GM21367 (cell line): Measurements from ENCODE around the gene AIG1.
"Not testable (repeated sequence)": the region's sequence is repeated elsewhere in the genome, so short reads cannot be mapped to it uniquely, and the experiment has no call there.

Source experiments
- ATAC-seq: cut with Tn5 transposase; IDR thresholded peaks from one replicate; pipeline ENCODE4 v1.9.1; 2021; ENCODE audit not compliant: unreplicated experiment

The AIG1 gene

DNA sequence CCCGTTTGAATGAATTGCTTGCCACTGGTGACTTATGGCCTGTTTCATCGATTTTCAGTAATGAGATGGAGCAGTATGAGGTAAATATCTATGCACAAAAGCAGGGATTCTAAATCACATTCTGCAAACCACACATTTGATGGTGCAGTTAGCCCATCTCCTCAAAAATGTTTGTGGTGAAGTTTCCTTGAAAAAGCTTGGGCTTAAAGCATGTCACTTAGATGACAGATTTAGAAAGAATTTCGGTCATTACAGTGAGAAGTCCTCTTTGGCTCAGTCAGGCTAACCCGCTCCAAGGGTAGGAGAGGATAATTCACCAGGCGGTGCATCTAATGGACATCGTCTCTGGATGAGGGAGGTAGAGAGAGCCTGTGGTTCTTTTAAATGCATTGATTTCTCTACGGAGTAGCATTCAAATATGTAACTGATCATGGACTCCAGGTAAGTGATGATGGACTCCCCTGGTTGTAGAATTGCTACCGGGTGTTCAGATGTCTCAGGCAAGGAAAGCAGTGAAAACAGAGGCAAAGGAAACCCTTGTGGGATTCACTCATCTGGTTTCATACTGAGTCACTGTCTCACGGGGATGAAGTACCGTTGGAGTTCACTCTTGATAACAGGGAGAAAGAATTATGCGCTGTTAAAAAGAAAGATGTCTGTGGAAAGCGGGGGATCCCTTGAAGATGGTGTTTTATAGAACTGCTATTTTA is 65.3 kb downstream of the AIG1 start:
- no peak for ATAC-seq

DNA sequence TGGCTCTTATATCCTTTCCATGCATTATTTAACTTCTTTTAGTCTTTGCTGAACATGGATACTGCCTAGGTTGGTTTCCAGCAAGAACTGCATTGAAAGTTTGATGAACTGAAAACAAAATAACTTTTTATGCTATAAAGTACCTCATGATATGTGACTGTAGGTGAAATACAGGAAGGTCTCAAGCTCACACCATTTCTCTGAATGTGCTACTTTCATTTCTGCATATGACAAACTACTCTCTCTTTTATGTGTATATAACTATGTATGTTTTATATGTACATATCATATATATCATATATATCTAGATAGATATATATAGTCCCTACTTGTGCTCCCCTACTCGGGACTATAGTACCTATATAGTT is 65.9 kb downstream of the AIG1 start:
- ATAC-seq: no peak

DNA sequence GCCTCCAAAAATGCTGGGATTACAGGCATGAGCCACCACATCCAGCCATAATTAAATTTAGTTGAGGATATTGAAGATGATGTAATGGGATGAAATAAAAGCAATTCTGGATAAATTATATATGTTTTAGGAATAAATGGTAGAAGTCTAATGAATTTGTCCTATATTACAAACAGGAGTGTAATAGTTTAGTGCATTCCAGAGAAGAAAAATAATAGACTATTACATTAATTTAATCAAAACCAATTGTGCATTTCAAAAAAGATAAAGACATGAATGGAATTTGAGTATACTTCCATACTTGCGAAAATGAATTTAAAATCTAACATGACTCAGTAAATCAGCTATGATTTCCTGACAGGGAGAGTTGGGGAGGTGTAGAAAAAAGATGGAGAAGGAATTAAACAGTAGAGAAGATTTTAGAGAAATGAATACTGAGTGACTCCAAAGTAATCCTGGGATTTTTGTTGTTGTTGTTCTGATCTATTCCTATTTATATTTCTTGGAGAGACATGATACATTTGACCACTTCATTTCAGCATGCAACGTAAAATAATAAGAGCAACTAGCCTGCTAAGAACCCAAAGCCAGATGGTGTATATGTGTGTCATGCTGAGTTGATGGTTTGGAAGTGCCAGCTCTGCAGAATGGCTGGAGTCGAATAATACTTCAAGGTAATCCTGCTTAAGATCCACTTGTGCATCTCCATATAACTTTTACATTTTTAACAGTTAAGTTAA is 67.4 kb downstream of the AIG1 start:
- ATAC-seq: no peak

DNA sequence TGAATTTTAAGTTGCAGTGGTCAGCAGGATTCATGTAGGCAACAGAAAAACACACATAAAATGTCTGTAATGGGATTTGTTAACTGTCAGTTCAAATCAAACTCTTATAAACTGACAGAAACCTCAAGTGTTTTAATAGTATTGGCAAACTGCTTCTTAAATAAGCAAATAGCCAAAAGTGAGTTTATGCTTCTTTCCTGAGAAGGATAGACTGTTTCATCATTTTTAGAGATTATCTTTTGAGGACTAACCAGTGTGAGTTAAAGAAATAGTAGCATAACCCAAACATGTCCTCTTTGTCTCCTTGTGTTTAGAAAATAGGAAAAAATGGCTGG is 68.0 kb downstream of the AIG1 start:
- no peak for ATAC-seq

DNA sequence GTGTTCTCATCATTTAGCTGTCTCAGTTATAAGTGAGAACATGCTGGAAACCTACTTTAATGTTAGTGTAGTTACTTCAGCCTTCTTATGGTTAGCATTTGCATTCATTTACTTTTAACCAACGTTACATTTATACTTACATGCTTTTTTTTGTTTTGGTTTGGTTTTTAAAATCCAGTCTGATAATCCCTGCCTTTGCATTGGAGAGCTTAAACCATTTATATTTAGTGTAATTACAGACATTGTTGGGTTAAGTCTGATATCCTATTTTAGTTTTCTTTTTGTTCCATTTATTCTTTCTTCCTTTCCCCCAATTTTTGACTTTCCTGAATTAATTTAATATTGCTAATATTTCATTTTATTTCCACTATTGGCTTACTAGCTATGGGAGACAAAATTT is 70.2 kb downstream of the AIG1 start:
- no peak for ATAC-seq

DNA sequence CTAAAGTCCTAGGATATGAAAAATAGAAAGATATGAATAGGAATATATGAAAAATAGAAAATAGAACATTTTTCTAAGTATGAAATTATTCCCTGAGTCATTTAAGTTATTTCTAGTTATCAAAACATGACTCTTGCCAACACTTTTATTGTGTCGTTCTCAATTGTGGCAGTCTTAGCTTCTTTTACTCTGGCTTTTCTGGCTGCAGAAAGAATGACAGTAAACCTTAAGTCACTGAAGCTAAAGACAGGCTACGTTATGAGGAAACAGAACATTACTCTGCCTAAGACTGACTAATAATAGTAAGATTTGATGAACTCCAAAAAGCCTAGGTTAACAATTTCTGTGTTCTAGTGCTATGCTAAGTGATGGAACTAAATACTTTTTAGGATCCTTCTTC is 74.6 kb downstream of the AIG1 start:
- no peak for ATAC-seq

DNA sequence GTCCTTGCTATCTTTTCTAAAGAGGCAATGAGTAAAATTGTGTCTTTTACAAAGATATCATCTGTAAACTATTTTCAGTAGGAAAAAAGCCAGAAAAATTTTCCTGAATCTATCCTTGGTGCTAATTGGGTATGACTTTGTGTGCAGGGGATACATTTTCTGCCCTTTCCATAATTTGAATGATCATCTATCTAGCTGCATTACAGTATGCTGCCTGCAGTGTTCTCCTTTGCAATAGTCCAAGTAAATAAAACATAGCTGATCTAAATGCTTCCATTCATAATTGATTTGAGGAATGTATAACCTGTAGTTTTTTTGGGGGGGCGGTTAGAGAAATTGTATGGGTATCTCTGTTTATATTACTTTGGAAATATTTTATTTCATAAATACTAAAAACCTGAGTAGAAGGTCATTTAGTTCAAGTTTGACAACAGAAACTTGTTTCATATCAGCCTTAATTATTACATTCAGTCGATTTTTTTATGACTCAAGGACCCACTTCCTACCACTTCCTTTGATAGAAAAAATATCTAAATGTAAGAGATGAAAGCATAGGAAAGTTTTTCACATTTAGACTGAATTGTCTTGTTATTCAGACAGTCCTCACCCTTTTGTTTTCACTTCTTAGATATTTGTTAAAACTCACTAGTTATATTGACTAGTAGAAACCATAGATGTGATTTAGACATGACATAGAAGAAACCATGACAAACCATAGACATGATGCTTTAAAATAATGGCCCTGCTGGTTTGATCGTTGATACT is 75.3 kb downstream of the AIG1 start:
- no peak for ATAC-seq

DNA sequence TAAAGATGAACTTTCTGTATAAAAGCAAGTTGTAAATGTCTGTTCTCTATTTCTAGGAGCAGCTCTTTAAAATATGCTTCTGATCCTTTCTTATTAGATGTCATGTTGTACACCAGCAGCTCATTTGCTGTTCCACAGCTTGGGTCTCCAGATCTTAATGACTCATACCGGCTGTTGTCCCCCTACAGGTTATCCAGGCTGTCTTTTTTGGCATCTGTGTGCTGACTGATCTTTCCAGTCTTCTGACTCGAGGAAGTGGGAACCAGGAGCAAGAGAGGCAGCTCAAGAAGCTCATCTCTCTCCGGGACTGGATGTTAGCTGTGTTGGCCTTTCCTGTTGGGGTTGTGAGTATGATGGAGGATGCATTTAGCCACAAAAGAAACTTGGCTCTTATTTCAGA is 76.0 kb downstream of the AIG1 start:
- ATAC-seq: no peak

DNA sequence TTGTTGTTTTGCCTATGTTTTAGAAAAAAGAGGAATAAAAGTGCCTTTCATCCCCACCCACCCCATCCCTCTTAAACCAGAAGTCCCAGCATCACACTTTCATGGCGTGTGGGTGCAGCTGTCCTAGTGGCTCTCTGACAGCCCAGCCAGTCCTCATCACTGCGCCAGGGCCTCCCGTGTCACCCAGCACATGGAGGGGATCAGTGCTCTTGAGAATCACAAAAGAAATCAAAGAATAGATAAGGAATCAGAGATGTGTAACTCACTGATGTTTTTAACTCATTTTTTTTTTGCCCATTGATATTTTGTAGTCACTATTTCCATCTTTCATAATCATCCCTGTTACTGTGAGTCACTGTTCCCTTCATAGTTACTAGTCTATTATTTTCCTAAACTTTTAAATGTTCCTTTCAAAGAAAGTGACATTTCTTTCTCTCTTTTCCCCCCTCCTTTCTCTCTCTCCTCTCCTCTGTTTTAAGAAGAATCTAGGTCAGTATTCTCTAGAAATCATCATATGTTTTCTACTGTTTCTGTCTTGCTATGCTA is 78.6 kb downstream of the AIG1 start:
- ATAC-seq: no peak

DNA sequence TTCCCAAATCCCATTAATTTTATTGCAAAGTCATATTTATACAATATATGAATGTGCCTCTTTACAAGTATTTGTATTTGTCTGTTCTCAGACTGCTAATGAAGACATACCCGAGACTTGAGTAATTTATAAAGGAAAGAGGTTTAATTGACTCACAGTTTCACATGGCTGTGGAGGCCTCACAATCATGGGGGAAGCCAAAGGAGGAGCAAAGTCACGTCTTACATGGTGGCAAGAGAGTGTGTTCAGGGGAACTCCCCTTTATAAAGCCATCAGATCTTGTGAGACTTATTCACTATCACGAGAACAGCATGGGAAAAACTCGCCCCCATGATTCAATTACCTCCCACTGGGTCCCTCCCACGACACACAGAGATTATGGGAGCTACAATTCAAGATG is 79.2 kb downstream of the AIG1 start:
- ATAC-seq: not testable (repeated sequence)

DNA sequence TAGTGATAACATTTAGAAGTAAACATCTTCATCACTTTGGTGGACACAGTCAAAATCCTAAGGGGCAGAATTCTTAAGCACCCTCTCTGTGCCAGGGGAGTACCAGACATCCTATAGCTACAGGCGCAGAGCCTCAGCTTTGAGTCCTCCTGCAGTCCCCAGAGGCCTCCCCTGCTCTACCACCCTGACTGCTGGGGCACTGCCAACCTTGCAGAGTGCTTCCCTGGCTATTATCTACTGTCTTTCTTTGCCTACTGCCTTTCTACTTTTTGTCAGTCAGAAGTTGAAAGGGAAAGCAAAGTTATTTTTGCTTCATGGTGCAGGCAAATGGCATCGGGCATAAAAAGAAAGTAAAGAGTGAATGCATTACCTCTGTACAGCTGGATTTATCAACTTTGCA is 80.1 kb downstream of the AIG1 start:
- no peak for ATAC-seq

DNA sequence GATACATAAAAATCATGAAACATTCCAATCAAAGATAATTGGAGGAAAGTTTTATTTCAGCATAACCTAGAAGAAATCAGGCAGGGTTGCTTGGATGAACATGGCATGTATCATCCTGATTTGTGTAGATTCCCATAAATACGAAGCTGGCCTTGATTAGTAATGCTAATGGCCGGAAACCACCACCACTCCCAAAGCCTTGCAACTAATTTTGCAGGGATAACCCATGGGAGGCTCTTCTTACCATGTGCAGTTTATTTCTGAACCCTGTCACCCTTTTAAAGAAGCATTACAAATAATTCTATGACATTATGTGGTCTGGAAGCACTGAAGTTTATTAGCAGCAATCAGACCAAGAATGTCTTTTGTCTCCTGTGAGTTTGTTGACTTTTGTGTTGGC is 80.8 kb downstream of the AIG1 start:
- ATAC-seq: no peak

DNA sequence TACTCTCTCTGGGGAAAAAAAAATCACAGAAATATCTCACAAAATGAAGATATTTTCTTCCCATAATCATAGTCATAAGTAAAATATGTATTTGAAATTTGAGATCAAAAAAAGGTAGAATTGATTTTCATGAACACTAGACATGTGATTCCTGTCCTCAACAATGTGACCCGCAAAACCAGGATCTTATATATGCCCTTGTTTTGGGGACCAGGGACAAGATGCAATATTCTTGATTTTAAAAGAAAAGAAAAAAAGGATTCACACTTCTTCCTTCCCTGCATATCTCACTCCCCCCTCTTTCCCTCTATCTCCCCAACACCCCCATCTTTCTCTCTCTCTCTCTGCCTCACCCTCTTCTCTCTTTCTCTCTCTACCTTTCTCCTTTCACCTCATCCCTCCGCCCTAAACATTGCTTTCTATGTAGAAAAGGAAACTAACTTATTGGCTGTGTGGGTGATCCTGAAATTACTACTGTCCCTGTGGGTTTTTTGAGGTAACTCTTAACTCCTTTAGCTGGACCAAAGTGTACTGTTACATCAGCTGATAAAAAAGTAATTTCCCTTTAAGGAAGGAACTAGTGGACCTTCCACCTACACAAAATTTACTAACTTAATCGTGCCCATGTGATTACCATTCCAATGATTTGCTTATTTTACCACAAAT is 85.6 kb downstream of the AIG1 start:
- ATAC-seq: no peak

DNA sequence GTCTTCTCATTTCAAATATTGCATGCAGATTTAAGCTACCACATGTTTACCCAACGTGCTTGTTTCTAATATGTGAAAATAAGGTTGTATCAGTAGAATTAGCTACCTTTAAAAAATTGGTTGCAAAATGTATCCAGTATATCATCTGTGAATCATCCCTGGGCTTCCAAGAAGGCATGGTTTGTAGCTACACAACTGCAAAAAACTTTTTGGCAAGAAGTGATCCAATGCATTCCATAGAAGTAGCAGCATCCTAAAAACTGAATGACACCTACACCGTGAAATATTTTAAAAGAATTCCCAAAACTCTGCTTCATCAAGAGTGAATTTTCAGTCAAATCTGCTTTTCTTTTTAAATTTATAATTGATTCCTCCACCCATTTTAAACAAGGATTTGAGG is 89.1 kb downstream of the AIG1 start:
- ATAC-seq: no peak

DNA sequence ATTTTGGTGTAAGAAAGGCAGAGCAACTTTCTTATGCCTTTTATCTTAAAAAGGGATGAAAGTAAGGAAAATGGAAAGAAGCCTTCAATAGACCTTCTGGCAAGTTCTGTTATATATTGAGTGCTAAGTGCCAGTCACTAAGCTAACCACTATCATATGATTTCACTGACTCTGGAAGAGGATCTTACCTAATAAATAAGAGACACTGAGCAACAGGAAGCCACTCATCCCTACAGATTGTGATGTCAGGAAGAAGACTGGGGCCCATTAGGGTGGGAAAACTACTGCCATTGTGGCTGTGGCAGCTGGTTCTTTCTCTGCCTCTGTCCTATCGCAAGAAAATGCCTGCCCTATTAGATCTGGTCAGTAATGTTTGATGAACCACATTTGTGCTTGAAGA is 89.6 kb downstream of the AIG1 start:
- ATAC-seq: no peak

DNA sequence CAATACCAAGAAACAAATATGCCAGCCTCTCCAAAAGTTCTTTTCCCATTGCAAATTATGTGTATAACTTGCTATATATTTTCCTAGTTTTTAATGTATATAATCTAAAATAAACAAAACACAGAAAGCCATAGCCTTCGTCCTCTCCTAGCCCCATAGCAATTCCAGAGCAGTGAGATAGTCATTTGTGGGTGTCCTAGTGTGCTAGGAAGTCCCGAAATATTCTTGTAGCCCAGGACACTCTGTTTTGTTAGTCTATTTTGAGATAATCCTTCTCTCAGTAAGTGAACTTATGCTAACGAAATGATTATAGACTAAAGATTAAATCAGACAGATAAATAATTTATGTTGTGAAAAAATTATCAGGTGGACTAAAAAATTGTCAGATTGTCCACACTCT is 90.7 kb downstream of the AIG1 start:
- no peak for ATAC-seq

DNA sequence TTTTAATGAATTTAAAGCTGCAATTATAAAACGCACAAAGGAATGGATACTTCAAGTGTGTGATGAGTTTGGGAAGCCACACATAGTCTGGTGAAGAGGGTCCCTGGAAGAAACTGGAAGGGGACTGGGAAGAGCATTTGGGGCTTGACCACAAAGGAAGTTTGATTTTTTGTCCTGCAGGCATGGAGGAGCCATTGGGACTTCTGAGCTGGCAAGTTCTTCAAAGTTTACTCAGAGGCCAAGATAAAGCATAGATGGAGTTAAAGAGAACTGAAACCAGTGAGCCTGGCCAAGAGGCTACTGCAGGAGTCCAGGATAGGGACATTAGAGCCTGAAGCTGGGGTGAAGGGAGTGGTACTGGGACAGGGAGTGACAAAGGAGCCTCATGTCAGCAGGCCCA is 95.0 kb downstream of the AIG1 start:
- no peak for ATAC-seq

DNA sequence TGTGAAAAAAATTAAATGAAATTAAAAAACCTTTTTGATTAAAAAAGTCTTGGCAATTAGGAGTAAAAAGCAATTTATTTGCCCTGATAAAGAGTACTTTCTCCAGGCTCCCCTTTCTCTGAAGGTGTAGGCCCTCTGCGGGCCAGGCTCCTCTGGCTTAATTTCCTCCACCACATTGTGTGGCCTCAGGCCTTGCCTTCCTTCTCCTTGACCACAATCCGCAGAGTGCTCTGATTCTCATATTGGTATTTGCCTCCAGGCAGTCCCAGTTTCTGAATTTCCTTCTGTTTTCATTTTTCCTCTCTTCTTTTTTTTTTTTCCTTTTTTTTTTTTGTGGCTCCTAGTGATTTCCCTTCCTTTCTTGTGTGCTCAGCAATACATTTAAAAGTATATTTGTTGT is 96.4 kb downstream of the AIG1 start:
- ATAC-seq: no peak

DNA sequence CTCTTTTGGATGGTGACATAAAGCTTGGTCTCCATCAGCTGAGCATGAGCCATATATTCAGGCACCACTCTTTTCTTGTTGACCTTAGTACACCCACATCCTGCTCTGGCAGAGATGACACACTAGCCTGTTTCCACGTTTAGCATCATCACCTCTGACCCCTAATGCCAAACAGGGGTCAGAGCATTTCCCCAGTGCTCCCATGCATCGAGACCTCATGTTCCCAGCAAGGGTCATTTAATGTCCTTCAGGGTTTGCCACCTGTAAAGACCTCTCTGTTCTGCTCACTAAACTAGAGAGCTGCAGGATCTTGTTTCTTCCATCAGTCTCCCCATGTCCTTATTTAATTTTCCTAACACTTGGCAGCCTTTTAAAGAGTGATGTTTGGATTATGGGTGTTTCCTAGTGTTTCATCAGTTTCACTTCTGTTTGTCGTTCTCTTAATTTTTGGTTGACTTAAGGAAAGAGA is 97.5 kb downstream of the AIG1 start:
- no peak for ATAC-seq

DNA sequence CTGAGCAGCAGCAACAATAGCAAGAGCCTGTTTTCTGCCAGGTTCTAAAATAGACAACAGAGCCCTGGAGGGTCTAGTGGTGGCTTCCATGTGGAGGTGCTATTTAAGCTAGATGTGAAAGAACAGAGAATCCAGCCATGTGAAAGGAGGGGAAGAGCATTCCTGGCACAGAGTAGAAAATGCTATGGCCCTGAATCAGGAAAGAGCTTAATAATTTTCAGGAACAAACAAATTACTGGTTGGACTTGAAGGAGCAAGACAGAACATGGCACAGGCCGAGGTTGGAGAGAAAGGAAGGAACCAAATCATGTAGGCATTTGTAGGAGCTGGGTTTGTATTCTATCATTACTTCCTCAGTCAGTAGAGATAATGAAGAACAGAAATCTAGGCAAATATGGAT is 98.3 kb downstream of the AIG1 start:
- no peak for ATAC-seq

DNA sequence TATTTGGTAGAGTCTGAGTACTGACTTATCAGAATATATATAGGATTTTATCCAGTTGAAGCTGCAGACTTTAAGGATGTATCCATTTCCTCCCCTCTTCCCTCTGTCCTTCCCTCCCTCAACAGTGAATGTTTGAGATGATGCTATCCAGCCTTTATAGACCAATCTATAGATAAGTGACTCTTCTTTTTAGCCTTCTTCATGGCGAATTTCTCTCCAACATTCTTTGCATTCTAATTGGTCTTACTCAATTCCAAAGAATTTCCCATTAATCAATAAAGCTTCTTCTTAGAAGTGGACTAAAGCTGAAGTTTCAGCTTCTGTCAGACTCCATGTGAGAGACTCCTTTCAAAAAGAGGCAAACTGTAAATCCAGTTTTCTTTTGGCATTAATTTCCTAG is 99.3 kb downstream of the AIG1 start:
- ATAC-seq: no peak
